HepG2 (cell line): Measurements from ENCODE around the gene FGF14. TPM values are rescaled to one million over a fixed set of nuclear protein-coding genes. Genes with fewer than 3 reads are reported as not detected.

Experiments
- ATAC-seq: fragments of 200-7000 bp; cut with Tn5 transposase; 3 replicates; pipeline ENCODE4 v1.9.1; 2020; ENCODE audit warnings: mild to moderate bottlenecking, moderate library complexity
- BruUV-seq: library from RNA; stranded (reverse); fragments of 400-500 nt; replicated peaks from 2 replicates; lab custom pipeline; 2021; lab: Mats Ljungman, UMichigan
- CTCF ChIA-PET: fragments of 300-600 bp; formaldehyde crosslinking; extraction: SDS; loops from one replicate; lab custom pipeline; 2021; ENCODE audit warnings: low total read pairs, inconsistent platforms, low intra/inter-chr PET ratio; lab: Yijun Ruan, JAX
- POLR2A ChIA-PET: fragments of 350-600 bp; sonication (Branson Sonifier 250); formaldehyde crosslinking; loops from one replicate; lab custom pipeline; 2020; ENCODE audit warnings: antibody characterized with exemption, inconsistent platforms; lab: Yijun Ruan, JAX
- DNase-seq: peaks from one replicate; pipeline ENCODE4 v3.0.0-alpha.2; 2015; ENCODE audit warnings: low spot score
- FAIRE-seq: peaks from 3 replicates; lab custom pipeline; 2011; peaks lifted over from hg19 to GRCh38; lab: Jason Lieb, UNC
- H2AFZ ChIP-seq: one replicate; pipeline ENCODE4 v1.6.1; 2011; ENCODE audit warnings: low read length, inconsistent platforms
- H3K27ac ChIP-seq: fragments of 300-600 bp; 3 replicates; pipeline ENCODE4 v1.8.0; 2011; ENCODE audit warnings: mixed run types, mild to moderate bottlenecking, mixed read lengths, low read length, inconsistent platforms; ENCODE audit not compliant: insufficient read depth; ENCODE audit errors: extremely low read length
- H3K27me3 ChIP-seq, 2 experiments: fragments of 200-600 bp in 1 of 2; 2 replicates in 1 of 2; 3 replicates in 1 of 2; pipeline versions ENCODE4 v1.6.0 to v1.8.0; 2011; ENCODE audit warnings: low read length in 2 of 2, mild to moderate bottlenecking in 2 of 2, moderate library complexity in 2 of 2, inconsistent platforms in 1 of 2; ENCODE audit not compliant: insufficient read depth in 2 of 2, control insufficient read depth in 1 of 2
- H3K36me3 ChIP-seq, 2 experiments: fragments of 200-600 bp in 1 of 2; replicated peaks in 1 of 2; 2 replicates in 1 of 2; 3 replicates in 1 of 2; pipeline versions ENCODE4 v1.5.1 to v1.8.0; 2011; ENCODE audit warnings: low read length in 2 of 2, inconsistent platforms in 1 of 2; ENCODE audit not compliant: insufficient read depth in 2 of 2, control insufficient read depth in 1 of 2
- H3K4me1 ChIP-seq: 2 replicates; pipeline ENCODE4 v1.5.1; 2012; ENCODE audit warnings: low read length, inconsistent platforms; ENCODE audit not compliant: insufficient read depth
- H3K4me2 ChIP-seq: 2 replicates; pipeline ENCODE4 v1.6.0; 2011; ENCODE audit warnings: low read depth, low read length, inconsistent platforms
- H3K4me3 ChIP-seq, 3 experiments: fragments of 200-600 bp in 1 of 3; sonication (generic), shearing (Covaris generic) in 1 of 3; replicated peaks in 1 of 3; 2 replicates each; pipeline ENCODE4 v1.5.1; 2011 to 2016; ENCODE audit warnings: low read length in 3 of 3, inconsistent platforms in 2 of 3, low read depth in 2 of 3, mild to moderate bottlenecking in 2 of 3, control low read depth in 1 of 3, mixed read lengths in 1 of 3; ENCODE audit not compliant: insufficient read depth in 1 of 3
- H3K79me2 ChIP-seq: one replicate; pipeline ENCODE4 v1.6.1; 2011; ENCODE audit warnings: low read length, inconsistent platforms; ENCODE audit not compliant: insufficient read depth
- H3K9ac ChIP-seq: 2 replicates; pipeline ENCODE4 v1.6.0; 2011; ENCODE audit warnings: mild to moderate bottlenecking, low read depth, low read length, inconsistent platforms; ENCODE audit not compliant: insufficient read depth
- H3K9me3 ChIP-seq: 2 replicates; pipeline ENCODE4 v1.5.1; 2012; ENCODE audit warnings: mild to moderate bottlenecking, low read length
- H4K20me1 ChIP-seq: 2 replicates; pipeline ENCODE4 v1.6.0; 2011; ENCODE audit warnings: inconsistent platforms, mild to moderate bottlenecking, low read length, moderate library complexity; ENCODE audit not compliant: insufficient read depth
- ARNT ChIP-seq: fragments of 450-650 bp; IDR thresholded peaks from 2 replicates; pipeline ENCODE4 v1.6.1; 2017
- FUBP1 ChIP-seq: sonication (generic); formaldehyde crosslinking; IDR thresholded peaks from 2 replicates; pipeline ENCODE4 v1.5.1; 2020; ENCODE audit warnings: missing genetic modification reagents, mild to moderate bottlenecking, borderline replicate concordance
- HNF1B ChIP-seq: sonication (generic); formaldehyde crosslinking; IDR thresholded peaks from 2 replicates; pipeline ENCODE4 v1.5.1; 2020; ENCODE audit warnings: mild to moderate bottlenecking, moderate library complexity, missing genetic modification reagents
- ZNF329 ChIP-seq: sonication (generic); formaldehyde crosslinking; IDR thresholded peaks from 2 replicates; pipeline ENCODE4 v1.9.0; 2021; ENCODE audit warnings: low read depth, mild to moderate bottlenecking, missing genetic modification reagents
- ZSCAN5A ChIP-seq: sonication (generic); formaldehyde crosslinking; IDR thresholded peaks from 2 replicates; pipeline ENCODE4 v1.8.0; 2022; ENCODE audit warnings: mild to moderate bottlenecking, missing genetic modification reagents, borderline replicate concordance
- in situ Hi-C: cut with HindIII; loops from 2 replicates; pipeline ENCODE4 v1.10.0; 2017; ENCODE audit warnings: low pct_unique_long_range_greater_than_20kb; ENCODE audit not compliant: extremely low pct_ligation_motif_present
- intact Hi-C: fragments of 100-400 bp; cut with micrococcal nuclease; formaldehyde crosslinking; loops from one replicate; pipeline ENCODE4 v1.10.0; 2022; ENCODE audit not compliant: unreplicated experiment
- polyA plus RNA-seq, 8 experiments: library from polyadenylated mRNA; depleted of rRNA in 3 of 8; stranded (reverse) in 7 of 8; unstranded in 1 of 8; fragments of >200 nt; fragmentation: Illumina TruSeq in 4 of 8; extraction: Trizol in 4 of 8; gene quantifications; 2 replicates each; pipeline versions ENCODE4 v1.2.1 to v1.2.3, GENCODE V29; 2011 to 2016; ENCODE audit warnings: low read depth in 4 of 8, missing spikeins in 1 of 8, mixed read lengths in 1 of 8; ENCODE audit not compliant: insufficient read depth in 1 of 8
- total RNA-seq, 5 experiments: library from RNA; depleted of rRNA; stranded (reverse); fragments of >200 nt; fragmentation: Illumina TruSeq; extraction: Trizol; gene quantifications; 2 replicates each; pipeline ENCODE4 v1.2.3, GENCODE V29; 2016; ENCODE audit warnings: low read depth in 1 of 5

FGF14 gene
- total and polyA plus RNA-seq, 2 of the 13 experiments (the other 11 are each of a cell fraction or from before 2014, with no cell fraction given), result not detected

- in situ Hi-C loops, result no loop called here
Measured at GRCh38 chr13:102344410-102344809, 57.4 kb downstream of the FGF14 start.

More at GRCh38 chr13:102344410-102344809, 57.4 kb downstream of the FGF14 start:
- Histone ChIP-seq H3K9ac (no peak overlapping the region), H3K4me1 (no peaks in the 10 kb centered on the region), H3K27me3 (no peaks in the 10 kb centered on the region; a peak in 1 of 5 replicates), H3K9me3 (no peaks in the 10 kb centered on the region), H3K79me2 (no peaks in the 10 kb centered on the region), H3K36me3 (no peaks in the 10 kb centered on the region), H3K4me2 (no peak overlapping the region), H3K27ac (no peak overlapping the region), H3K4me3 (no peak overlapping the region), H4K20me1 (no peaks in the 10 kb centered on the region), H2AFZ (no peak overlapping the region)
- CTCF ChIA-PET, result no interaction called here
- TF ChIP-seq ZNF329 (CRISPR knock-in tag) (no peak), FUBP1 (CRISPR knock-in tag) (no peak), ZSCAN5A (CRISPR knock-in tag) (no peak), HNF1B (CRISPR knock-in tag) (no peak), ARNT (no peak)
- ATAC-seq (no peak), DNase-seq (no peak), FAIRE-seq (no peak)
- intact Hi-C loops, result no loop called here
- no TSS peak for BruUV-seq
- POLR2A ChIA-PET, result no interaction called here
